ENCODE results near the gene LCN15. TPM values are rescaled to one million over a fixed set of nuclear protein-coding genes. Genes with fewer than 3 reads are reported as not detected.
A peak's percentile ranks its signal among the peaks of the same experiment; 100 is the strongest.
"Not testable (repeated sequence)": the region's sequence is repeated elsewhere in the genome, so short reads cannot be mapped to it uniquely, and the experiment has no call there.

The LCN15 gene
- total RNA-seq, 1 experiment from 2014 or later: not detected

DNA sequence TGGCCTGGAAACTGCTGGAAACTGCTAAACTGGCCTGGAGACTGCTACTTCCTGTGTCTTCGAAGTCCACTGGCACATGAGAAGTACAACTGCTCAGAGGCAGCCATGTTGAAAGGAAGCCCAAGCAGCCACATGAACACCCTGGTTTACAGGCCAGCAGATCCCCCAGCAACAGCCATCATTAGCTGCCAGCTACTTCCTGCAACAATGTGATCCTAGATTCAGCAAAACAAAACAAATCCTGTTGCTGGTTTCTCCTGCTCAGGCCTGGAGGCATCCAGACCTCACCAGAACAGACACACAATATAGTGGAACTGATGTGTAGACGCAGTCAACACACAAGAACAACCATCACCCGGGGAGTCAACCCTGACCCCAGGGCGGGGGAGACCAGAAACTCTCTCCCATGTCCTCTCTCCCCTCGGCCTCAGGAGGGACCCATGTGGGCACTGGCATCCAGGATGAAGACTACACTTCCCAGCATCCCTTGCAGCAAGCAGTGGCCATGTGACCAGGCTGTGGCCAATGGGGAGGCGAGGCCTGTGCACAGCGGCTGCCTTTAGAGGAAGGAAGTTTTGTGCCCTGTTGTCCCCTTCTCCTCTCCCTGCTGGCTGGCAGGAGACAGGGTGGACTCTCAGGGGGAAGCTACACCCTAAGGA is 9.2 kb upstream of the LCN15 start:
- H3K4me1 ChIP-seq (ENCODE audit: low read length): 0 out of 2 replicates have a peak, but pooled peaks cover 6% of the 10 kb centered on the region
- no peaks in the 10 kb centered on the region for H3K9me3 ChIP-seq (ENCODE audit: low read length)
- H3K27ac ChIP-seq (ENCODE audit: low read length): no peak overlapping the region
- peak overlapping the region; percentile 97 for H2AFZ ChIP-seq (ENCODE audit: low read length)
- peaks cover 5% of the 10 kb centered on the region; the same call in 1 of the 2 replicates for H3K36me3 ChIP-seq (ENCODE audit: insufficient read depth, low read length)
- peak overlapping the region; percentile 14; the same call in 1 of the 2 replicates for H3K4me3 ChIP-seq (ENCODE audit: low read length)
- no peaks in the 10 kb centered on the region for H3K9me2 ChIP-seq (replicated peaks; ENCODE audit: insufficient read depth, low read length)
- H3K4me2 ChIP-seq (ENCODE audit: low read depth, low read length, poor library complexity, severe bottlenecking): no peak overlapping the region
- no peaks in the 10 kb centered on the region for H4K20me1 ChIP-seq (ENCODE audit: insufficient read depth, low read depth, low read length)
- no peaks in the 10 kb centered on the region for H3K27me3 ChIP-seq (ENCODE audit: low read length)
- peak overlapping the region; percentile 10; the same call in 1 of the 2 replicates for H3K9ac ChIP-seq (ENCODE audit: low read length)
- H3K79me2 ChIP-seq (ENCODE audit: low read length): no peaks in the 10 kb centered on the region
- peak; percentile 89 for DNase-seq

DNA sequence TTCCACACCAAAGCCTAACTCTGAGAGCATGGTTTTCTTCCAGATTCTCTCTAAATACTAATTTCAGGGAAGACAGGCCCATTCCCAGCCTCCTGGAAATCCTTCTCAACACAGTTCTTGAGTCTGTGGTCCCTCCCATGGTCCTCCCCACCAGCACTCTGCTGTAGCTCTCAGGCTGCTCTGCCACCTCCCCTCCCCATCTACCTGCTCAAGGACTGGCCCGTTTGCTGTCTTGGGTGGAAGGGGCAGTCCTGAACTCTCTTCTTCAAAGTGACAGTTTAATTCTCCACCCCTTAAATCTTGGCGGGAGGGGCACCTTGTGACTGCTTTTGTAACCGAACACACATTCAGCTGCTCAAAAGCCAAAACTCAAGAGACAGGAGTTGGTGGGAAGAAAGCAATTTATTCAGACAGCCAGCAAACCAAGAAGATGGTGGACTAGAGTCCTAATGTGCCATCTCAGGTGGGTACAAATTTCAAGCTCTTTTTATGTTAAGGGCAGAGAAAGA is 7.6 kb upstream of the LCN15 start:
- Histone ChIP-seq H3K9me3 (ENCODE audit: low read length) (no peaks in the 10 kb centered on the region), H3K4me2 (ENCODE audit: low read depth, low read length, poor library complexity, severe bottlenecking) (no peak overlapping the region), H2AFZ (ENCODE audit: low read length) (no peak overlapping the region), H3K4me1 (ENCODE audit: low read length) (peaks cover 15% of the 10 kb centered on the region), H3K36me3 (ENCODE audit: insufficient read depth, low read length) (peaks cover 5% of the 10 kb centered on the region; the same call in 1 of the 2 replicates), H3K27me3 (ENCODE audit: low read length) (no peaks in the 10 kb centered on the region), H3K9me2 (replicated peaks; ENCODE audit: insufficient read depth, low read length) (no peaks in the 10 kb centered on the region), H3K79me2 (ENCODE audit: low read length) (no peaks in the 10 kb centered on the region), H3K4me3 (ENCODE audit: low read length) (no peak overlapping the region), H3K9ac (ENCODE audit: low read length) (no peak overlapping the region), H3K27ac (ENCODE audit: low read length) (no peak overlapping the region), H4K20me1 (ENCODE audit: insufficient read depth, low read depth, low read length) (no peaks in the 10 kb centered on the region)
- DNase-seq: no peak

- DNase-seq: peak; percentile 86
- no peak overlapping the region for H3K4me3 ChIP-seq (ENCODE audit: low read length)
- no peaks in the 10 kb centered on the region for H4K20me1 ChIP-seq (ENCODE audit: insufficient read depth, low read depth, low read length)
- peaks cover 29% of the 10 kb centered on the region for H3K4me1 ChIP-seq (ENCODE audit: low read length)
- no peaks in the 10 kb centered on the region for H3K79me2 ChIP-seq (ENCODE audit: low read length)
- no peak overlapping the region for H3K27ac ChIP-seq (ENCODE audit: low read length)
- no peaks in the 10 kb centered on the region for H3K27me3 ChIP-seq (ENCODE audit: low read length)
- no peak overlapping the region for H3K4me2 ChIP-seq (ENCODE audit: low read depth, low read length, poor library complexity, severe bottlenecking)
- H3K9ac ChIP-seq (ENCODE audit: low read length): no peak overlapping the region
- H3K36me3 ChIP-seq (ENCODE audit: insufficient read depth, low read length): peaks cover 5% of the 10 kb centered on the region; the same call in 1 of the 2 replicates
- no peak overlapping the region for H2AFZ ChIP-seq (ENCODE audit: low read length)
- H3K9me3 ChIP-seq (ENCODE audit: low read length): no peaks in the 10 kb centered on the region
- no peaks in the 10 kb centered on the region for H3K9me2 ChIP-seq (replicated peaks; ENCODE audit: insufficient read depth, low read length)
Observed at GRCh38 chr9:136769710-136770191, 5.4 kb upstream of the LCN15 start.

GRCh38 chr9:136766410-136767120 is 2.2 kb upstream of the LCN15 start:
- not testable (repeated sequence) for H3K9me2 ChIP-seq (replicated peaks; ENCODE audit: insufficient read depth, low read length); H3K9ac ChIP-seq (ENCODE audit: low read length); H3K9me3 ChIP-seq (ENCODE audit: low read length); H3K27ac ChIP-seq (ENCODE audit: low read length); H3K79me2 ChIP-seq (ENCODE audit: low read length); H3K36me3 ChIP-seq (ENCODE audit: insufficient read depth, low read length); H3K4me2 ChIP-seq (ENCODE audit: low read depth, low read length, poor library complexity, severe bottlenecking); H2AFZ ChIP-seq (ENCODE audit: low read length); H3K4me3 ChIP-seq (ENCODE audit: low read length); H4K20me1 ChIP-seq (ENCODE audit: insufficient read depth, low read depth, low read length); H3K27me3 ChIP-seq (ENCODE audit: low read length)
- DNase-seq: peak; percentile 70
- peaks cover 26% of the 10 kb centered on the region for H3K4me1 ChIP-seq (ENCODE audit: low read length)

DNA sequence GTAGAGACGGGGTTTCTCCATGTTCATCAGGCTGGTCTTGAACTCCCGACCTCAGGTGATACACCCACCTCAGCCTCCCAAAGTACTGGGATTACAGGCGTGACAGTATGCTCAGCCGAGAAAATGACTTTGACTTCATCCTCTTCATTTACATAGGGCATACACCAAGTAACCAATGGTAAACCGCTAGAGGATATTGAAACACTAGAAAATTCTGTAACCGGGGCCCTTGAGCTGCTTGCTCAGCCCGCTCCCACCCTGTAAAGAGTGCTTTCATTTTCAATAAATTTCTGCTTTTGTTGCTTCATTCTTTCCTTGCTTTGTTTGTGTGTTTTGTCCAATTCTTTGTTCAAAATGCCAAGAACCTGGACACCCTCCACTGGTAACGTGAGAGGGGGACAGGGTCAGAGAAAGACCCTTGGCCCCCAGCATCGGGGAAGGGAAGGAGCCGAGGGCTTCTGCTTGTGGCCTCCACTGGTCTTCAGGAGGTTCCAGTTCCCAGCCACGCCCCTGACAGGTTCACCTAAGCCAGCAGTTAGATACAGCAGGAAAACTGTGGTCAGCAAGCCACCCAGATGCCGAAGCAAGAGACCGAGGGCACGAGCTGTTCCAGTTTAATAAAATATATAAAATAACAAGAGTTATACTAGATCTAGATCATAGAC is 1.6 kb upstream of the LCN15 start:
- not testable (repeated sequence) for H3K27me3 ChIP-seq (ENCODE audit: low read length); H3K9me3 ChIP-seq (ENCODE audit: low read length); H3K4me3 ChIP-seq (ENCODE audit: low read length); H4K20me1 ChIP-seq (ENCODE audit: insufficient read depth, low read depth, low read length); H3K9ac ChIP-seq (ENCODE audit: low read length); H3K36me3 ChIP-seq (ENCODE audit: insufficient read depth, low read length); H2AFZ ChIP-seq (ENCODE audit: low read length); H3K27ac ChIP-seq (ENCODE audit: low read length); H3K9me2 ChIP-seq (replicated peaks; ENCODE audit: insufficient read depth, low read length); H3K79me2 ChIP-seq (ENCODE audit: low read length)
- peak overlapping the region; percentile 44 for H3K4me2 ChIP-seq (ENCODE audit: low read depth, low read length, poor library complexity, severe bottlenecking)
- H3K4me1 ChIP-seq (ENCODE audit: low read length): peaks cover 26% of the 10 kb centered on the region
- DNase-seq: peak; percentile 59

- Histone ChIP-seq H3K4me2 (ENCODE audit: low read depth, low read length, poor library complexity, severe bottlenecking) (no peak overlapping the region), H3K4me3 (ENCODE audit: low read length) (no peak overlapping the region), H3K4me1 (ENCODE audit: low read length) (peaks cover 26% of the 10 kb centered on the region), H2AFZ (ENCODE audit: low read length) (no peak overlapping the region), H4K20me1 (ENCODE audit: insufficient read depth, low read depth, low read length) (0 out of 2 replicates have a peak, but pooled peaks cover 4% of the 10 kb centered on the region), H3K9me2 (replicated peaks; ENCODE audit: insufficient read depth, low read length) (no peaks in the 10 kb centered on the region), H3K36me3 (ENCODE audit: insufficient read depth, low read length) (no peaks in the 10 kb centered on the region), H3K9ac (ENCODE audit: low read length) (no peak overlapping the region), H3K27me3 (ENCODE audit: low read length) (no peaks in the 10 kb centered on the region), H3K27ac (ENCODE audit: low read length) (no peak overlapping the region), H3K9me3 (ENCODE audit: low read length) (no peaks in the 10 kb centered on the region), H3K79me2 (ENCODE audit: low read length) (no peaks in the 10 kb centered on the region)
- no peak for DNase-seq
Observed at GRCh38 chr9:136765041-136765440, 723 bp upstream of the LCN15 start.

DNA sequence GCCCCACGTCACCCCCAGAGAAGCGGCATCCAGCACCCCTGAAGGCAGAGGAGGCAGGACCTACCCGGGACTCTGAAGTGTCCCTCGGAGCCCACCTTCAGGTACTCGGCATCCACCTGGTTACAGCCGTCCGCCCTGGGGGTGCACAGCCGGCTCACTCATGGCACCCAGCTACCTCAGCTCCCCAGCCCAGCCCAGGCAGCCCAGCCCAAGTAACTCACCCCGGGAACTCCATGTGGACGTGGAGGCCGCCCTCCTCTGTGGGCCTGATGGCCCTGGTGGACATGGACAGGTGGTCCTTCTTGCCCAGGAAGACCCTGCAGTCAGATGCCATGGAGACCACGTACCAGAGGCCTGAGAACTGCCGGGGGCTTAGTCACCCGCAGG is 676 bp downstream of the LCN15 start:
- no peak overlapping the region for H2AFZ ChIP-seq (ENCODE audit: low read length)
- H3K79me2 ChIP-seq (ENCODE audit: low read length): no peaks in the 10 kb centered on the region
- no peak overlapping the region for H3K4me3 ChIP-seq (ENCODE audit: low read length)
- no peaks in the 10 kb centered on the region for H3K27me3 ChIP-seq (ENCODE audit: low read length)
- H4K20me1 ChIP-seq (ENCODE audit: insufficient read depth, low read depth, low read length): 0 out of 2 replicates have a peak, but pooled peaks cover 4% of the 10 kb centered on the region
- no peak overlapping the region for H3K27ac ChIP-seq (ENCODE audit: low read length)
- no peak for DNase-seq
- H3K9ac ChIP-seq (ENCODE audit: low read length): no peak overlapping the region
- H3K4me1 ChIP-seq (ENCODE audit: low read length): peaks cover 23% of the 10 kb centered on the region
- no peaks in the 10 kb centered on the region for H3K9me3 ChIP-seq (ENCODE audit: low read length)
- no peak overlapping the region for H3K4me2 ChIP-seq (ENCODE audit: low read depth, low read length, poor library complexity, severe bottlenecking)
- no peaks in the 10 kb centered on the region for H3K36me3 ChIP-seq (ENCODE audit: insufficient read depth, low read length)
- H3K9me2 ChIP-seq (replicated peaks; ENCODE audit: insufficient read depth, low read length): no peaks in the 10 kb centered on the region
